Endodermal cell (in vitro differentiated cells): Measurements from ENCODE around the gene RFPL1. TPM values are rescaled to one million over a fixed set of nuclear protein-coding genes. Genes with fewer than 3 reads are reported as not detected.
"Not testable (repeated sequence)": the region's sequence is repeated elsewhere in the genome, so short reads cannot be mapped to it uniquely, and the experiment has no call there.

Experiments
- DNase-seq: peaks from one replicate; pipeline ENCODE4 v3.0.0-alpha.2; 2017
- H3K27ac ChIP-seq: 2 replicates; pipeline ENCODE4 v1.5.1; 2013; ENCODE audit warnings: mild to moderate bottlenecking, low read depth, low read length, moderate library complexity
- H3K27me3 ChIP-seq: 2 replicates; pipeline ENCODE4 v1.6.1; 2013; ENCODE audit warnings: mild to moderate bottlenecking, low read length, moderate library complexity; ENCODE audit not compliant: insufficient read depth, control insufficient read depth, poor library complexity, severe bottlenecking
- H3K36me3 ChIP-seq: 2 replicates; pipeline ENCODE4 v1.7.0; 2013; ENCODE audit warnings: mild to moderate bottlenecking, low read length, moderate library complexity; ENCODE audit not compliant: control insufficient read depth, insufficient read depth
- H3K4me1 ChIP-seq: one replicate; pipeline ENCODE4 v1.7.0; 2013; ENCODE audit warnings: low read length; ENCODE audit not compliant: control insufficient read depth, insufficient read depth
- H3K4me3 ChIP-seq: 2 replicates; pipeline ENCODE4 v1.5.1; 2013; ENCODE audit warnings: mild to moderate bottlenecking, low read length, moderate library complexity
- H3K9ac ChIP-seq: 2 replicates; pipeline ENCODE4 v1.6.1; 2013; ENCODE audit warnings: mild to moderate bottlenecking, low read length, moderate library complexity; ENCODE audit not compliant: poor library complexity, severe bottlenecking; ENCODE audit errors: extremely low read depth
- H3K9me3 ChIP-seq: 2 replicates; pipeline ENCODE4 v1.6.1; 2013; ENCODE audit warnings: mild to moderate bottlenecking, low read length, moderate library complexity; ENCODE audit not compliant: control insufficient read depth
- H3K27ac Mint-ChIP-seq: 2 replicates; pipeline ENCODE4 v1.8.0; 2020; ENCODE audit warnings: mixed read lengths
- H3K27me3 Mint-ChIP-seq: 2 replicates; pipeline ENCODE4 v1.8.0; 2021; ENCODE audit warnings: mild to moderate bottlenecking, mixed read lengths; ENCODE audit not compliant: insufficient read depth
- H3K36me3 Mint-ChIP-seq: 2 replicates; pipeline ENCODE4 v1.8.0; 2020; ENCODE audit warnings: low read depth, mixed read lengths
- H3K4me1 Mint-ChIP-seq: 2 replicates; pipeline ENCODE4 v1.8.0; 2020; ENCODE audit warnings: mixed read lengths
- H3K4me3 Mint-ChIP-seq: 2 replicates; pipeline ENCODE4 v1.8.0; 2020; ENCODE audit warnings: mild to moderate bottlenecking, moderate library complexity, mixed read lengths
- H3K9me3 Mint-ChIP-seq: 2 replicates; pipeline ENCODE4 v1.8.0; 2020; ENCODE audit warnings: mild to moderate bottlenecking, mixed read lengths
- WGBS, 2 experiments: methylation state at CpG; one replicate each; pipeline versions ENCODE4 v1.1.5 to v1.1.7; 2013; ENCODE audit warnings: missing lambda C conversion rate in 2 of 2, mixed read lengths in 1 of 2; ENCODE audit not compliant: insufficient coverage in 1 of 2, insufficient read length in 1 of 2; 5-methylcytosine and 5-hydroxymethylcytosine counted together
- total RNA-seq, 2 donors: library from RNA; stranded (reverse); fragmentation: NEBNext Ultra II Directional in 1 of 2; extraction: Animal tissue kit (Norgen Biotek cat#: 25700) in 1 of 2; gene quantifications; 2 replicates in 1 of 2; 3 replicates in 1 of 2; pipeline ENCODE4 v1.2.1, GENCODE V29; 2021
- TF ChIP-seq, protein P1 (sequence below): fragments of 200-600 bp; sonication (generic); conservative IDR thresholded peaks from 2 replicates; pipeline ENCODE4 v1.5.0; 2021; ENCODE audit warnings: antibody characterized with exemption, mild to moderate bottlenecking

RFPL1 gene
- total RNA-seq, 2 donors from 2014 or later, result not detected

DNA sequence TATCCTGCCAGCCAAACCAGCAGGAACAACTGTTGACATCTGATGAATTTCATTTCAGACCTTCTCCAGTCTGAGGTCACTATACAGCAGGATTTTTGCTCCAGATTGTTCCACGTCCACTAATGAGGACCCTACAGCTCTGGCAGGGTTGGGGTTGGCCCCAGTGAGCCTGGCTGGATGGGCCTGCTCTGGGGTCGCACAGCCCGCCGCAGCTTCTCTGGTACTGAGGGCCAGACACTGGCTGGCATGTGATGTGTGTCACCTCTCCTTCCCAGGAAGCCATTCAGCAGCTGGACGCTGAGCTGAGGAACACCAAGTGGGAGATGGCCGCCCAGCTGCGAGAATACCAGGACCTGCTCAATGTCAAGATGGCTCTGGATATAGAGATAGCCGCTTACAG lies 47.1 kb downstream of the RFPL1 start:
- Mint-ChIP-seq H3K4me3 (no peak overlapping the region), H3K27me3 (peaks cover 22% of the 10 kb centered on the region), H3K36me3 (peaks cover 4% of the 10 kb centered on the region), H3K27ac (no peak overlapping the region), H3K9me3 (peaks cover 6% of the 10 kb centered on the region), H3K4me1 (peaks cover 10% of the 10 kb centered on the region)
- 84 to 89% methylated on average over 5 to 8 of the region's 8 CpGs for WGBS, 2 experiments
- peaks cover 3% of the 10 kb centered on the region for H3K36me3 ChIP-seq
- no peak overlapping the region for H3K4me3 ChIP-seq
- H3K9me3 ChIP-seq, result no peaks in the 10 kb centered on the region
- H3K4me1 ChIP-seq, result no peaks in the 10 kb centered on the region
- no peak overlapping the region for H3K9ac ChIP-seq
- peaks cover 22% of the 10 kb centered on the region for H3K27me3 ChIP-seq
- DNase-seq, result no peak
- TF ChIP-seq, protein P1, sequence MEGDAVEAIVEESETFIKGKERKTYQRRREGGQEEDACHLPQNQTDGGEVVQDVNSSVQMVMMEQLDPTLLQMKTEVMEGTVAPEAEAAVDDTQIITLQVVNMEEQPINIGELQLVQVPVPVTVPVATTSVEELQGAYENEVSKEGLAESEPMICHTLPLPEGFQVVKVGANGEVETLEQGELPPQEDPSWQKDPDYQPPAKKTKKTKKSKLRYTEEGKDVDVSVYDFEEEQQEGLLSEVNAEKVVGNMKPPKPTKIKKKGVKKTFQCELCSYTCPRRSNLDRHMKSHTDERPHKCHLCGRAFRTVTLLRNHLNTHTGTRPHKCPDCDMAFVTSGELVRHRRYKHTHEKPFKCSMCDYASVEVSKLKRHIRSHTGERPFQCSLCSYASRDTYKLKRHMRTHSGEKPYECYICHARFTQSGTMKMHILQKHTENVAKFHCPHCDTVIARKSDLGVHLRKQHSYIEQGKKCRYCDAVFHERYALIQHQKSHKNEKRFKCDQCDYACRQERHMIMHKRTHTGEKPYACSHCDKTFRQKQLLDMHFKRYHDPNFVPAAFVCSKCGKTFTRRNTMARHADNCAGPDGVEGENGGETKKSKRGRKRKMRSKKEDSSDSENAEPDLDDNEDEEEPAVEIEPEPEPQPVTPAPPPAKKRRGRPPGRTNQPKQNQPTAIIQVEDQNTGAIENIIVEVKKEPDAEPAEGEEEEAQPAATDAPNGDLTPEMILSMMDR, result no peak
- H3K27ac ChIP-seq, result no peak overlapping the region

DNA sequence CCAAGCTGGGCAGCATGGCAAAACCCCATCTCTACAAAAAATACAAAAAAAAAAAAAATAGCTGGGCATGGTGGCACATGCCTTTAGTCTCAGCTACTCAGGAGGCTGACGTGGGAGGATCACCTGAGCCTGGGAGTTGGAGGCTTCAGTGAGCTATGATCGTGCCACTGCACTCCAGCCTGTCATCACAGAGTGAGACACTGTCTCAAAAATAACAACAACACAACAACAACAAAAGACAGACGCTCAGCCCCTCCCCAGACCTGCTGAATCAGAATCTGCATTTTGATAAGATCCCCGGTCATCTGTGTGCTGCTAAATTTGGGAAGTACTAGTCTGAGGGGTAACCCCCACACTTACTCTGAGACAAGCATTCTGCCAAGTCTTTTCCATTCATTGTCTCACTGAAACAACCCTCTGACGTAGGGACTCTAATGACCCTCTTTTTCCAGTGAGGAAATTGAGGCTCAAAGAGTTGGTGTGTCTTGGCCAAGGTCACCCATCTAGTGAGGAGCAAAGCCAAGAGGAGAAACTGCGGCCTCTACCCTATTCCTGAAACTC lies 49.1 kb downstream of the RFPL1 start:
- Histone ChIP-seq H3K4me3 (no peak overlapping the region), H3K36me3 (peaks cover 3% of the 10 kb centered on the region), H3K9ac (no peak overlapping the region), H3K27ac (no peak overlapping the region), H3K4me1 (no peaks in the 10 kb centered on the region), H3K9me3 (no peaks in the 10 kb centered on the region), H3K27me3 (peaks cover 2% of the 10 kb centered on the region)
- Mint-ChIP-seq H3K4me1 (no peaks in the 10 kb centered on the region), H3K4me3 (no peak overlapping the region), H3K27ac (no peak overlapping the region), H3K27me3 (peaks cover 4% of the 10 kb centered on the region), H3K36me3 (peaks cover 4% of the 10 kb centered on the region), H3K9me3 (no peaks in the 10 kb centered on the region)
- 91 to 100% methylated on average over 4 to 6 of the region's 6 CpGs for WGBS, 2 experiments
- DNase-seq, result no peak
- TF ChIP-seq, protein P1, result no peak

DNA sequence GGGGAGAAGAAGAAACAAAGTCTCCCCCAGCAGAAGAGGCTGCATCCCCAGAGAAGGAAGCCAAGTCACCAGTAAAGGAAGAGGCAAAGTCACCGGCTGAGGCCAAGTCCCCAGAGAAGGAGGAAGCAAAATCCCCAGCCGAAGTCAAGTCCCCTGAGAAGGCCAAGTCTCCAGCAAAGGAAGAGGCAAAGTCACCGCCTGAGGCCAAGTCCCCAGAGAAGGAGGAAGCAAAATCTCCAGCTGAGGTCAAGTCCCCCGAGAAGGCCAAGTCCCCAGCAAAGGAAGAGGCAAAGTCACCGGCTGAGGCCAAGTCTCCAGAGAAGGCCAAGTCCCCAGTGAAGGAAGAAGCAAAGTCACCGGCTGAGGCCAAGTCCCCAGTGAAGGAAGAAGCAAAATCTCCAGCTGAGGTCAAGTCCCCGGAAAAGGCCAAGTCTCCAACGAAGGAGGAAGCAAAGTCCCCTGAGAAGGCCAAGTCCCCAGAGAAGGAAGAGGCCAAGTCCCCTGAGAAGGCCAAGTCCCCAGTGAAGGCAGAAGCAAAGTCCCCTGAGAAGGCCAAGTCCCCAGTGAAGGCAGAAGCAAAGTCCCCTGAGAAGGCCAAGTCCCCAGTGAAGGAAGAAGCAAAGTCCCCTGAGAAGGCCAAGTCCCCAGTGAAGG lies 50.9 kb downstream of the RFPL1 start:
- not testable (repeated sequence) for H3K36me3 Mint-ChIP-seq, H3K27me3 Mint-ChIP-seq, H3K9me3 ChIP-seq, H3K4me1 Mint-ChIP-seq, H3K27me3 ChIP-seq, H3K4me3 ChIP-seq, H3K27ac ChIP-seq, H3K9ac ChIP-seq, H3K4me1 ChIP-seq, H3K4me3 Mint-ChIP-seq, H3K9me3 Mint-ChIP-seq, H3K27ac Mint-ChIP-seq, H3K36me3 ChIP-seq, DNase-seq
- WGBS, 2 experiments, result 91 to 97% methylated on average over 8 of the region's 8 CpGs
